Lower leg skin (tissue), 4 donors: ENCODE data around the gene MYL12B. TPM values are rescaled to one million over a fixed set of nuclear protein-coding genes. Genes with fewer than 3 reads are reported as not detected.
"Not testable (repeated sequence)": the region's sequence is repeated elsewhere in the genome, so short reads cannot be mapped to it uniquely, and the experiment has no call there.

Experiments
- DNase-seq, 2 donors: peaks; one replicate each; pipeline ENCODE4 v3.0.0-alpha.2; 2019; ENCODE audit warnings: low spot score in 2 of 2
- H3K4me3 ChIP-seq: fragments of 200-600 bp; sonication (generic); 2 replicates; pipeline ENCODE4 v1.5.1; 2017; ENCODE audit warnings: mild to moderate bottlenecking, low read depth; ENCODE audit not compliant: poor library complexity, severe bottlenecking
- CTCF ChIP-seq, 3 donors: fragments of 450-650 bp; IDR thresholded peaks; one replicate each; pipeline ENCODE4 v1.5.1; 2016; ENCODE audit warnings: antibody characterized with exemption in 3 of 3, mild to moderate bottlenecking in 3 of 3, moderate library complexity in 2 of 3
- POLR2A ChIP-seq, 2 donors: fragments of 450-650 bp; IDR thresholded peaks; one replicate each; pipeline ENCODE4 v1.6.1; 2016 to 2017; ENCODE audit warnings: antibody characterized with exemption in 2 of 2, mild to moderate bottlenecking in 1 of 2, moderate library complexity in 1 of 2
- WGBS, 2 donors: methylation state at CpG; one replicate each; pipeline ENCODE4 v1.1.5; 2018; 5-methylcytosine and 5-hydroxymethylcytosine counted together
- intact Hi-C: fragments of 100-400 bp; cut with DNase I; formaldehyde crosslinking; loops from one replicate; pipeline ENCODE4 v1.15.0; 2023; ENCODE audit warnings: low total_unique reads
- total RNA-seq, 4 donors: library from RNA; depleted of rRNA; stranded (reverse); fragments of >200 nt; gene quantifications; one replicate each; pipeline ENCODE4 v1.1.0, GENCODE V29; 2016

MYL12B gene
- total RNA-seq, 4 donors from 2014 or later: 240 to 360 (median 286) TPM

GRCh38 chr18:3305933-3306332 lies 44.0 kb downstream of the MYL12B start:
- no peak for TF ChIP-seq POLR2A (IDR thresholded peaks at IDR 0.05)
- no peak for TF ChIP-seq CTCF (IDR thresholded peaks at IDR 0.05)
- intact Hi-C loops: no loop called here
- DNase-seq: no peak
- WGBS, 2 donors: 21 to 29% methylated on average over 8 of the region's 8 CpGs
- no peak overlapping the region for H3K4me3 ChIP-seq

GRCh38 chr18:3306391-3306790 lies 44.5 kb downstream of the MYL12B start:
- TF ChIP-seq CTCF (IDR thresholded peaks at IDR 0.05) (no peak), POLR2A (IDR thresholded peaks at IDR 0.05) (no peak)
- DNase-seq: no peak
- intact Hi-C loops: no loop called here
- WGBS, 2 donors: 37 to 47% methylated on average over 3 of the region's 3 CpGs
- H3K4me3 ChIP-seq: no peak overlapping the region

- WGBS, 2 donors: 51 to 55% methylated on average over 4 of the region's 4 CpGs
- no peak overlapping the region for H3K4me3 ChIP-seq
- intact Hi-C loops: no loop called here
- no peak for DNase-seq
- TF ChIP-seq POLR2A (IDR thresholded peaks at IDR 0.05) (no peak), CTCF (IDR thresholded peaks at IDR 0.05) (no peak)
Observed at GRCh38 chr18:3313685-3314084, 51.8 kb downstream of the MYL12B start.

- H3K4me3 ChIP-seq, DNase-seq, intact Hi-C loops: not testable (repeated sequence)
- 96 to 100% methylated on average over 1 of the region's 1 CpG for WGBS, 2 donors
Observed at GRCh38 chr18:3315344-3315743, 53.4 kb downstream of the MYL12B start.

GRCh38 chr18:3319399-3319798 lies 57.5 kb downstream of the MYL12B start:
- 79 to 84% methylated on average over 5 of the region's 5 CpGs for WGBS, 2 donors
- H3K4me3 ChIP-seq: no peak overlapping the region
- intact Hi-C loops: no loop called here
- TF ChIP-seq CTCF (IDR thresholded peaks at IDR 0.05): no peak
- no peak for TF ChIP-seq POLR2A (IDR thresholded peaks at IDR 0.05)
- no peak for DNase-seq

- H3K4me3 ChIP-seq: no peak overlapping the region
- TF ChIP-seq POLR2A (IDR thresholded peaks at IDR 0.05): no peak
- no peak for TF ChIP-seq CTCF (IDR thresholded peaks at IDR 0.05)
- WGBS, 2 donors: 76% methylated on average over 2 of the region's 2 CpGs
- no peak for DNase-seq
- intact Hi-C loops: no loop called here
Observed at GRCh38 chr18:3319894-3320454, 58.0 kb downstream of the MYL12B start.
